Central memory CD8-positive, alpha-beta T cell (primary cell): ENCODE data around the gene DSG3.
"Not testable (repeated sequence)": the region's sequence is repeated elsewhere in the genome, so short reads cannot be mapped to it uniquely, and the experiment has no call there.

ENCODE experiments used
- ATAC-seq: fragments of 150-1000 bp; cut with Tn5 transposase; replicated peaks from 2 replicates; pipeline ENCODE4 v1.10.0; 2022; ENCODE audit warnings: mild to moderate bottlenecking, moderate FRiP score, moderate number of reproducible peaks; ENCODE audit not compliant: poor library complexity, severe bottlenecking; ENCODE audit errors: extremely low read depth
- DNase-seq, 2 donors: peaks; one replicate each; pipeline ENCODE4 v3.0.0; 2021; ENCODE audit warnings: low spot score in 2 of 2
- H3K27ac Mint-ChIP-seq: one replicate; pipeline ENCODE4 v1.8.0; 2022; ENCODE audit warnings: low read depth, mild to moderate bottlenecking, moderate library complexity, mixed read lengths
- H3K27me3 Mint-ChIP-seq: one replicate; pipeline ENCODE4 v1.8.0; 2022; ENCODE audit warnings: mixed read lengths
- H3K36me3 Mint-ChIP-seq: one replicate; pipeline ENCODE4 v1.8.0; 2022; ENCODE audit warnings: mild to moderate bottlenecking, moderate library complexity, mixed read lengths; ENCODE audit not compliant: insufficient read depth
- H3K4me1 Mint-ChIP-seq: one replicate; pipeline ENCODE4 v1.8.0; 2022; ENCODE audit warnings: mixed read lengths
- H3K4me3 Mint-ChIP-seq: one replicate; pipeline ENCODE4 v1.8.0; 2022; ENCODE audit warnings: mild to moderate bottlenecking, moderate library complexity, mixed read lengths
- H3K9me3 Mint-ChIP-seq: one replicate; pipeline ENCODE4 v1.8.0; 2022; ENCODE audit warnings: mixed read lengths

DSG3 gene

DNA sequence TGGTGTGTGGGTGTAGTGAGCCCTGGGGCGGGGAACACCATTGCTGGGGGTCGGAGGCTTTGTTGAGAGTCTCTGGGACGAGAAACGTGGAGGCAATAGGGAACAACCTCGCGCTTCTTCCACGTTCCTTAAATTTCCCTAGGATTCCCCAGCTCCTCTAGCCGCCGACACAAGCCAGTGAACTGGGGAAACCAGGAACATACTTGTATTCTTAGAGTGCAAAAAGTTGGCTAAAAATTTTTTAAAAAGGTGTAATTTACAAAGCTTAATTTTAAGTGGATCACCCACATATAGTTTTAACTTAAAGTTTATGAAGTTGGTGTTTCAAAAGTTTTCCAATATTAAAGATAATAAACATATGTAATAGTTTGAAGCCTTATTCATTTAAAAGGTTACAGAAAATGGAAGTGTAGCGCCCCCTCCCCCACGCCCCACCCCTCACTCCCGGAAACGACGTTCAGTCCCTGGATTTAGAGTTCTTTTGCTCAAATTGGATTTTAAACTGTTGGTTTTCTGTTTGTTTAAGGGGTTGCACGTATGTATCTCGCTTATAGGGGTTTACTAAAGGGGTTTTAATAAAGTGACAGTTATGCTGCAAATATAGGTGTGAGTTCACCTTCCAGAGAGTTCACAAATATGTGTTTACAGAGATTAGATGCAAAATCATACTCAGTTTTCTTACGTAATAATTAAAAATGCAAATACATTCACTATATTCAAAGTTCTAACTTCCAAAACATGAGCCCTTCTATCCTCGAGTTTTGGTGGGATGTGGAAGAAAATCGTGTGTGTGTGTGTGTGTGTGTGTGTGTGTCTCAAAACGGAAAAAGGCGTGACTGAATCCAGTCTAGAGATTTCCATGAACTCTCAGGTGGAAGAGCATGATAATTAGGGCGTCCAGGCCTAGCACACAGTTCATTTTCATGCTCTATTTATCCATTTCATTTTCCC is 51.3 kb downstream of the DSG3 start:
- DNase-seq (no peak), ATAC-seq (no peak)
- peak overlapping the region; percentile 34 for H3K4me3 Mint-ChIP-seq
- H3K27me3 Mint-ChIP-seq = peaks cover 57% of the 10 kb centered on the region
- no peaks in the 10 kb centered on the region for H3K36me3 Mint-ChIP-seq
- H3K4me1 Mint-ChIP-seq = no peaks in the 10 kb centered on the region
- no peak overlapping the region for H3K27ac Mint-ChIP-seq
- no peaks in the 10 kb centered on the region for H3K9me3 Mint-ChIP-seq

DNA sequence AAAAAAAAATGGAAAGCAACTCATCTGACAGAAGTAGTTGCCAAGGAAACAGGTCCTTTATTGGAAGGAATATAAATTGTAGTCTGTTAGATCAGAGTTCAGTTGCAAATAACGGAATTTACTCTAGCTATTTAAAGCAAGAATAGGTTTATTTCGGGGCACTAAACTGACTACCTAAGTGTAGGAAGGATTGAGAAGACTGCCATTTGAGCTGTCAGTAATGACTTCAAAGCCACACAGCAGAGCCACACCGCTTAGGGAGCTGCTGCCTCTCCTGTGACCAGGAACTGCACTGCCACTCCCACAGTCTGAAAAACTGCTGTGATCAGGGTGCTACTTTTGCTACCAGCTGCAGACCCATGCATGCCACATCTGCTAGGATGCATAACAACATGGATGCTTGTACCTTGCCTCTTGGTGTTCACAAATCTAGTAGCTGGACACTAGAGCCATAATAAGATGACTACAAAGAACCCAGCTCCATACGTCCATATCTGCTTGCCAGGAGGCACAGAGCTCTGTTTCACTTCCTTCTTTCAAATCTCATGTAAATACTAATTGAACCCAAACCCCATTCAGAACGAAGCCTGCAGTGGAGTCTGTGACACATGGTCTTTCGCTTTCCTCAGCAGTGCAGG is 52.6 kb downstream of the DSG3 start:
- Mint-ChIP-seq H3K36me3 (no peaks in the 10 kb centered on the region), H3K9me3 (no peaks in the 10 kb centered on the region), H3K27me3 (peaks cover 46% of the 10 kb centered on the region), H3K27ac (no peak overlapping the region), H3K4me1 (no peaks in the 10 kb centered on the region), H3K4me3 (no peak overlapping the region)
- ATAC-seq = no peak
- DNase-seq = no peak

GRCh38 chr18:31503011-31503410 is 55.5 kb downstream of the DSG3 start:
- Mint-ChIP-seq H3K9me3 (no peaks in the 10 kb centered on the region), H3K27me3 (peaks cover 23% of the 10 kb centered on the region), H3K4me3 (no peak overlapping the region), H3K27ac (no peak overlapping the region), H3K4me1 (no peaks in the 10 kb centered on the region), H3K36me3 (no peaks in the 10 kb centered on the region)
- DNase-seq = no peak
- ATAC-seq = no peak

- ATAC-seq = no peak
- no peak for DNase-seq
- Mint-ChIP-seq H3K4me1 (no peaks in the 10 kb centered on the region), H3K27ac (no peak overlapping the region), H3K9me3 (no peaks in the 10 kb centered on the region), H3K4me3 (no peak overlapping the region), H3K27me3 (peaks cover 11% of the 10 kb centered on the region), H3K36me3 (no peaks in the 10 kb centered on the region)
Observed at GRCh38 chr18:31504455-31505147, 57.1 kb downstream of the DSG3 start.

DNA sequence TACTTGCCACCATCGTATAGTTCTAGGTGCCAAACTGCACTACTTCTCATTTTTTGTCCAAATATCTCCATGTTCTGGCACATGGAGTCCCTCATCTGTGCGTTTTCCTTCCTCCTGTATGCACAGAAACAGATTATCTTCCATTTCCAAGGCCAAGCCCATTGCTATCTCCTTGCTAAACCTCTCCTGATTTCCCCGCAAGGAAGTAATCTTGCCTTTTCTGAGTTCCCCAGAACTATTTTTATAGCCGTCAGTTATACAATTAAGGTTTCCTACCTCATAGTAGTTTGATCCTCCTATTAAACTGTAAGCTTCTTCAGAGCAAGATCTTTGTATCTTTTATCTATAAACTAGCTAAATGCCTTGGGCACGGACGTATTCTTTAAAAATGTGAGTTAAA is 57.6 kb downstream of the DSG3 start:
- Mint-ChIP-seq H3K27me3 (peaks cover 11% of the 10 kb centered on the region), H3K4me1 (no peaks in the 10 kb centered on the region), H3K4me3 (no peak overlapping the region), H3K9me3 (no peaks in the 10 kb centered on the region), H3K27ac (no peak overlapping the region), H3K36me3 (no peaks in the 10 kb centered on the region)
- ATAC-seq = no peak
- DNase-seq = no peak

DNA sequence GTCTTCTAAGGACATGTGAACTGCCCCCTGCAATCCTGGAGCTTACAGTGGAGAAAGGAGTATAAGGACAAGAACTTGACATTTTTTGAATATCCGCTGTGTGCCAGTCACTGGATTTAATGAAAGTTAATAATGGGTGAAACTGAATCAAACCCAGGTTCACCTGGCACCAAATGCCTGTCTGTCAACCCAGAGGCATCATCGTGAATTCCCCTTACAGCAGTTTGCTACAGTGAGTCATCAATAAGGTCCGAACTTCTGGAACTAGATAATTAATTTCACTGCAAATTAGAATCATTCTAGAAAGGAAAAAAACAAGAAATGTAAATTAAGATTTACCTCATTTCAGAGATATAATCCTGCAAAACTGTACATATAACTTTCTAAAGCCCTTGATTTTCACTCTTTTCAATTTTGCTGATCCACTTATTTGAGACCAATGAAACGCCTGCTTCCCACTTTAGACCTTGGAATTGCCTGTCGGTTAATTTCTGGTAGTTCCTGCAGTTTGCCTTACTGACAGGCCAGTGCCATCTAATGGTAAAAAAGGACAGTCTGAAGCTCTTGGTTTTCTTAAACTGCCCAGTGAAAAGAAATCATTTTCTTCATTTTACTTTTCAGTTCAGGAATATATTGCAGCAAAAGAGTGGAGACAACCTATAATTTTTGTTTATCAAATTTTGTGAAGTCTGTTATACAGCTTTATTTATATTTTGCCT is 58.6 kb downstream of the DSG3 start:
- no peaks in the 10 kb centered on the region for H3K9me3 Mint-ChIP-seq
- no peak overlapping the region for H3K27ac Mint-ChIP-seq
- DNase-seq (no peak), ATAC-seq (no peak)
- peaks cover 8% of the 10 kb centered on the region for H3K27me3 Mint-ChIP-seq
- H3K4me3 Mint-ChIP-seq = no peak overlapping the region
- H3K36me3 Mint-ChIP-seq = no peaks in the 10 kb centered on the region
- no peaks in the 10 kb centered on the region for H3K4me1 Mint-ChIP-seq

- H3K27ac Mint-ChIP-seq, DNase-seq, H3K4me1 Mint-ChIP-seq, ATAC-seq, H3K27me3 Mint-ChIP-seq, H3K9me3 Mint-ChIP-seq, H3K4me3 Mint-ChIP-seq, H3K36me3 Mint-ChIP-seq: not testable (repeated sequence)
Observed at GRCh38 chr18:31507124-31507523, 59.6 kb downstream of the DSG3 start.

DNA sequence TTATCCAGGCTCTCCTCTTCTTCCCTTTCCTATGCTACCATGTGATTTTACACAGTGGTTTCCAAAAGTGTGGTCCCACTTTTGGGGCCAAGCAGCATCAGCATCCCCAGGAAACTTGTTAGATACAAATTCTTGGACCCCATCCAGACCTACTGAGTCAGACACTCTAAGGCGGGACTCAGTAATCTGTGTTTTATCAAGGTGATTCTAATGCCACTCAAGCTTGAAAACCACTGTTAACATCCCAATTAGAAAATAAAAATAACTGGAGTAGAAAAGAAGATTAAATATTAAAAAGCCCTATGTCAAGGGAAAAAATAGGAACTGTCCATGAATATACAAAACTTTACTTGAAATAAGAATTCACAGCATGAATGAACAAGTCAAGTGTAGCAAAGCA is 61.2 kb downstream of the DSG3 start:
- no peak overlapping the region for H3K27ac Mint-ChIP-seq
- H3K9me3 Mint-ChIP-seq = no peaks in the 10 kb centered on the region
- ATAC-seq (no peak), DNase-seq (no peak)
- H3K36me3 Mint-ChIP-seq = no peaks in the 10 kb centered on the region
- H3K4me3 Mint-ChIP-seq = no peak overlapping the region
- H3K27me3 Mint-ChIP-seq = peaks cover 17% of the 10 kb centered on the region
- H3K4me1 Mint-ChIP-seq = no peaks in the 10 kb centered on the region

- no peaks in the 10 kb centered on the region for H3K36me3 Mint-ChIP-seq
- no peak overlapping the region for H3K27ac Mint-ChIP-seq
- no peak for DNase-seq
- H3K4me1 Mint-ChIP-seq = no peaks in the 10 kb centered on the region
- ATAC-seq = no peak
- no peak overlapping the region for H3K4me3 Mint-ChIP-seq
- peaks cover 17% of the 10 kb centered on the region for H3K27me3 Mint-ChIP-seq
- no peaks in the 10 kb centered on the region for H3K9me3 Mint-ChIP-seq
Observed at GRCh38 chr18:31509571-31509970, 62.0 kb downstream of the DSG3 start.

DNA sequence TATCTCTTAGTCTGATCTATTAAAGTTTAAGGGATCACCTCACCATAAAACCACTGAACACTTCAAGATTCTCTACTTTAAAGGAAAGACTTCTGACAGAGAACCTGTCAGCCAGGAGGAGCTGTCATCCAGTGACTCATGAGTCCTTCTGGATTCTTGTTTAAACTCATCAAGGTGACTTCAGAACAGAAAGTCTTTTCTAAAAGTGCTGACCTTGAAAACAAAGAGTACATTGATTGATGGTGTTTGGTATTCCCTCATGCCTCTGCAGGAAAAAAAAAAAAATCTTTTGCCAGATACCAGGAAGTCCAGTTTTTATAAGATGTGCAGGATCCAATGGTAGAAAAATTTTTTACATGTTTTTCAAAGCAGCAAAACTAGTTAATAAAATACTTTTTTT is 62.8 kb downstream of the DSG3 start:
- no peak overlapping the region for H3K4me3 Mint-ChIP-seq
- DNase-seq = no peak
- peaks cover 17% of the 10 kb centered on the region for H3K27me3 Mint-ChIP-seq
- H3K27ac Mint-ChIP-seq = no peak overlapping the region
- H3K36me3 Mint-ChIP-seq = no peaks in the 10 kb centered on the region
- no peak for ATAC-seq
- H3K4me1 Mint-ChIP-seq = no peaks in the 10 kb centered on the region
- H3K9me3 Mint-ChIP-seq = no peaks in the 10 kb centered on the region

- H3K9me3 Mint-ChIP-seq = no peaks in the 10 kb centered on the region
- DNase-seq (no peak), ATAC-seq (no peak)
- no peaks in the 10 kb centered on the region for H3K4me1 Mint-ChIP-seq
- no peak overlapping the region for H3K4me3 Mint-ChIP-seq
- H3K36me3 Mint-ChIP-seq = no peaks in the 10 kb centered on the region
- H3K27ac Mint-ChIP-seq = no peak overlapping the region
- peaks cover 17% of the 10 kb centered on the region for H3K27me3 Mint-ChIP-seq
Observed at GRCh38 chr18:31511098-31511497, 63.6 kb downstream of the DSG3 start.

GRCh38 chr18:31512203-31512764 is 64.7 kb downstream of the DSG3 start:
- no peak overlapping the region for H3K27ac Mint-ChIP-seq
- H3K4me1 Mint-ChIP-seq = no peaks in the 10 kb centered on the region
- H3K9me3 Mint-ChIP-seq = no peaks in the 10 kb centered on the region
- H3K36me3 Mint-ChIP-seq = no peaks in the 10 kb centered on the region
- ATAC-seq (no peak), DNase-seq (no peak)
- peaks cover 17% of the 10 kb centered on the region for H3K27me3 Mint-ChIP-seq
- no peak overlapping the region for H3K4me3 Mint-ChIP-seq
